HepG2 (cell line): Measurements from ENCODE around the gene PPP2R2C.

Experiments used
- SRSF1 ChIP-seq: fragments of 200-400 bp; formaldehyde crosslinking; optimal IDR thresholded peaks from 2 replicates; pipeline ENCODE3; 2017; ENCODE audit warnings: mild to moderate bottlenecking, low read depth, low read length, moderate library complexity
- ZNF749 ChIP-seq: sonication (generic); formaldehyde crosslinking; IDR thresholded peaks from 2 replicates; pipeline ENCODE4 v1.8.0; 2022; ENCODE audit warnings: mild to moderate bottlenecking, missing genetic modification reagents, moderate library complexity, borderline replicate concordance

- TF ChIP-seq SRSF1 (no peak), ZNF749 (no peak)
Measured at GRCh38 chr4:6504900-6505496, 32.6 kb upstream of the PPP2R2C start.
